ENCODE results near the gene COBL. TPM values are rescaled to one million over a fixed set of nuclear protein-coding genes. Genes with fewer than 3 reads are reported as not detected.

Gene COBL
- total RNA-seq, 1 donor = not detected

GRCh38 chr7:51243631-51244030, 73.0 kb downstream of the COBL start:
- H3K4me3 ChIP-seq (ENCODE audit: low read depth, low read length) = no peak overlapping the region
- DNase-seq (ENCODE audit: low read depth) = no peak
- no peak for TF ChIP-seq CTCF (IDR thresholded peaks at IDR 0.05; ENCODE audit: insufficient read depth, low read length)

GRCh38 chr7:51242881-51243518, 73.6 kb downstream of the COBL start:
- DNase-seq (ENCODE audit: low read depth) = no peak
- no peak for TF ChIP-seq CTCF (IDR thresholded peaks at IDR 0.05; ENCODE audit: insufficient read depth, low read length)

GRCh38 chr7:51242007-51242691, 74.5 kb downstream of the COBL start:
- no peak for TF ChIP-seq CTCF (IDR thresholded peaks at IDR 0.05; ENCODE audit: insufficient read depth, low read length)
- no peak overlapping the region for H3K4me3 ChIP-seq (ENCODE audit: low read depth, low read length)
- peak; percentile 3 for DNase-seq (ENCODE audit: low read depth)

More at GRCh38 chr7:51242881-51243518, 73.6 kb downstream of the COBL start:
- H3K4me3 ChIP-seq (ENCODE audit: low read depth, low read length) = no peak overlapping the region

- no peak for DNase-seq (ENCODE audit: low read depth)
- TF ChIP-seq CTCF (IDR thresholded peaks at IDR 0.05; ENCODE audit: insufficient read depth, low read length) = no peak
Observed at GRCh38 chr7:51240868-51241267, 75.7 kb downstream of the COBL start.

GRCh38 chr7:51239691-51240090, 76.9 kb downstream of the COBL start:
- no peak overlapping the region for H3K4me3 ChIP-seq (ENCODE audit: low read depth, low read length)
- no peak for DNase-seq (ENCODE audit: low read depth)
- no peak for TF ChIP-seq CTCF (IDR thresholded peaks at IDR 0.05; ENCODE audit: insufficient read depth, low read length)

More at GRCh38 chr7:51240868-51241267, 75.7 kb downstream of the COBL start:
- H3K4me3 ChIP-seq (ENCODE audit: low read depth, low read length) = no peak overlapping the region

- no peak for DNase-seq (ENCODE audit: low read depth)
- no peak overlapping the region for H3K4me3 ChIP-seq (ENCODE audit: low read depth, low read length)
- no peak for TF ChIP-seq CTCF (IDR thresholded peaks at IDR 0.05; ENCODE audit: insufficient read depth, low read length)
Observed at GRCh38 chr7:51238981-51239495, 77.6 kb downstream of the COBL start.
